HepG2 (cell line): ENCODE results near the gene DOCK3. TPM values are rescaled to one million over a fixed set of nuclear protein-coding genes. Genes with fewer than 3 reads are reported as not detected.

Source experiments
- ATAC-seq: fragments of 200-7000 bp; cut with Tn5 transposase; 3 replicates; pipeline ENCODE4 v1.9.1; 2020; ENCODE audit warnings: mild to moderate bottlenecking, moderate library complexity
- BruUV-seq: library from RNA; stranded (reverse); fragments of 400-500 nt; replicated peaks from 2 replicates; lab custom pipeline; 2021; lab: Mats Ljungman, UMichigan
- CTCF ChIA-PET: fragments of 300-600 bp; formaldehyde crosslinking; extraction: SDS; loops from one replicate; lab custom pipeline; 2021; ENCODE audit warnings: low total read pairs, inconsistent platforms, low intra/inter-chr PET ratio; lab: Yijun Ruan, JAX
- POLR2A ChIA-PET: fragments of 350-600 bp; sonication (Branson Sonifier 250); formaldehyde crosslinking; loops from one replicate; lab custom pipeline; 2020; ENCODE audit warnings: antibody characterized with exemption, inconsistent platforms; lab: Yijun Ruan, JAX
- DNase-seq: peaks from one replicate; pipeline ENCODE4 v3.0.0-alpha.2; 2015; ENCODE audit warnings: low spot score
- FAIRE-seq: peaks from 3 replicates; lab custom pipeline; 2011; peaks lifted over from hg19 to GRCh38; lab: Jason Lieb, UNC
- H2AFZ ChIP-seq: one replicate; pipeline ENCODE4 v1.6.1; 2011; ENCODE audit warnings: low read length, inconsistent platforms
- H3K27ac ChIP-seq: fragments of 300-600 bp; 3 replicates; pipeline ENCODE4 v1.8.0; 2011; ENCODE audit warnings: mixed run types, mild to moderate bottlenecking, mixed read lengths, low read length, inconsistent platforms; ENCODE audit not compliant: insufficient read depth; ENCODE audit errors: extremely low read length
- H3K27me3 ChIP-seq, 2 experiments: fragments of 200-600 bp in 1 of 2; 2 replicates in 1 of 2; 3 replicates in 1 of 2; pipeline versions ENCODE4 v1.6.0 to v1.8.0; 2011; ENCODE audit warnings: low read length in 2 of 2, mild to moderate bottlenecking in 2 of 2, moderate library complexity in 2 of 2, inconsistent platforms in 1 of 2; ENCODE audit not compliant: insufficient read depth in 2 of 2, control insufficient read depth in 1 of 2
- H3K36me3 ChIP-seq, 2 experiments: fragments of 200-600 bp in 1 of 2; replicated peaks in 1 of 2; 2 replicates in 1 of 2; 3 replicates in 1 of 2; pipeline versions ENCODE4 v1.5.1 to v1.8.0; 2011; ENCODE audit warnings: low read length in 2 of 2, inconsistent platforms in 1 of 2; ENCODE audit not compliant: insufficient read depth in 2 of 2, control insufficient read depth in 1 of 2
- H3K4me1 ChIP-seq: 2 replicates; pipeline ENCODE4 v1.5.1; 2012; ENCODE audit warnings: low read length, inconsistent platforms; ENCODE audit not compliant: insufficient read depth
- H3K4me2 ChIP-seq: 2 replicates; pipeline ENCODE4 v1.6.0; 2011; ENCODE audit warnings: low read depth, low read length, inconsistent platforms
- H3K4me3 ChIP-seq, 3 experiments: fragments of 200-600 bp in 1 of 3; sonication (generic), shearing (Covaris generic) in 1 of 3; replicated peaks in 1 of 3; 2 replicates each; pipeline ENCODE4 v1.5.1; 2011 to 2016; ENCODE audit warnings: low read length in 3 of 3, inconsistent platforms in 2 of 3, low read depth in 2 of 3, mild to moderate bottlenecking in 2 of 3, control low read depth in 1 of 3, mixed read lengths in 1 of 3; ENCODE audit not compliant: insufficient read depth in 1 of 3
- H3K79me2 ChIP-seq: one replicate; pipeline ENCODE4 v1.6.1; 2011; ENCODE audit warnings: low read length, inconsistent platforms; ENCODE audit not compliant: insufficient read depth
- H3K9ac ChIP-seq: 2 replicates; pipeline ENCODE4 v1.6.0; 2011; ENCODE audit warnings: mild to moderate bottlenecking, low read depth, low read length, inconsistent platforms; ENCODE audit not compliant: insufficient read depth
- H3K9me3 ChIP-seq: 2 replicates; pipeline ENCODE4 v1.5.1; 2012; ENCODE audit warnings: mild to moderate bottlenecking, low read length
- H4K20me1 ChIP-seq: 2 replicates; pipeline ENCODE4 v1.6.0; 2011; ENCODE audit warnings: inconsistent platforms, mild to moderate bottlenecking, low read length, moderate library complexity; ENCODE audit not compliant: insufficient read depth
- PAF1 ChIP-seq: IDR thresholded peaks from 2 replicates; pipeline ENCODE4 v1.6.1; 2016; ENCODE audit warnings: missing genetic modification reagents, missing compliant biosample characterization
- ZBTB44 ChIP-seq: sonication (generic); formaldehyde crosslinking; IDR thresholded peaks from 2 replicates; pipeline ENCODE4 v1.4.0; 2020; ENCODE audit warnings: missing genetic modification reagents
- ZKSCAN8 ChIP-seq: IDR thresholded peaks from 2 replicates; pipeline ENCODE4 v1.6.1; 2016; ENCODE audit warnings: borderline replicate concordance, missing genetic modification reagents, missing compliant biosample characterization
- in situ Hi-C: cut with HindIII; loops from 2 replicates; pipeline ENCODE4 v1.10.0; 2017; ENCODE audit warnings: low pct_unique_long_range_greater_than_20kb; ENCODE audit not compliant: extremely low pct_ligation_motif_present
- intact Hi-C: fragments of 100-400 bp; cut with micrococcal nuclease; formaldehyde crosslinking; loops from one replicate; pipeline ENCODE4 v1.10.0; 2022; ENCODE audit not compliant: unreplicated experiment
- polyA plus RNA-seq, 8 experiments: library from polyadenylated mRNA; depleted of rRNA in 3 of 8; stranded (reverse) in 7 of 8; unstranded in 1 of 8; fragments of >200 nt; fragmentation: Illumina TruSeq in 4 of 8; extraction: Trizol in 4 of 8; gene quantifications; 2 replicates each; pipeline versions ENCODE4 v1.2.1 to v1.2.3, GENCODE V29; 2011 to 2016; ENCODE audit warnings: low read depth in 4 of 8, missing spikeins in 1 of 8, mixed read lengths in 1 of 8; ENCODE audit not compliant: insufficient read depth in 1 of 8
- total RNA-seq, 5 experiments: library from RNA; depleted of rRNA; stranded (reverse); fragments of >200 nt; fragmentation: Illumina TruSeq; extraction: Trizol; gene quantifications; 2 replicates each; pipeline ENCODE4 v1.2.3, GENCODE V29; 2016; ENCODE audit warnings: low read depth in 1 of 5
- TF ChIP-seq, protein P1 (sequence below): sonication (generic); formaldehyde crosslinking; IDR thresholded peaks from 2 replicates; pipeline ENCODE4 v1.5.0; 2020; ENCODE audit warnings: missing genetic modification reagents, mild to moderate bottlenecking, borderline replicate concordance
- TF ChIP-seq, protein P2 (sequence below): sonication (generic); formaldehyde crosslinking; IDR thresholded peaks from 2 replicates; pipeline ENCODE4 v1.4.0; 2020; ENCODE audit warnings: mild to moderate bottlenecking, missing genetic modification reagents
- TF ChIP-seq, protein P3 (sequence below), 2 experiments: fragments of 450-650 bp in 1 of 2; sonication (generic) in 1 of 2; formaldehyde crosslinking in 1 of 2; IDR thresholded peaks; 2 replicates each; pipeline versions ENCODE4 v1.6.1 to v1.8.0; 2016 to 2022; ENCODE audit warnings: antibody characterized with exemption in 1 of 2, mild to moderate bottlenecking in 1 of 2, missing genetic modification reagents in 1 of 2

Gene DOCK3
- total and polyA plus RNA-seq, 2 of the 13 experiments (the other 11 are each of a cell fraction or from before 2014, with no cell fraction given) = not detected

DNA sequence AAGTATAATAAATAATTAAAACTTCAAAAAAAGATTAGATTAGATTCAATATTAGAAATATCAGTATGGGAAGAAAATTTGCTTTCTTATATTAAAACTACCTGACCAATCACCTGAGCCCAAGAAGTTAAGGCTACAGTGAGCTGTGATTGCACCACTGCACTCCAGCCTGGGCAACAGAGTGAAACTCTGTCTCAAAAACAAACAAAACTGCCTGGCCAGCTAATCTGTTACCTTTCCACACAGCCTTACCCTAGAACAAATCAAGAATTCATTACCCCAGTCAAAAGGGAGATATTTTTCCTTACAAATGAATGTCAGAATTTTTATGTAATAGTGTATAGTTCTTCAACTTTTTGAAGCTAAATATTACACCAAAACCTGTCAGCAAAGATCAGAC lies 593.4 kb downstream of the DOCK3 start:
- no peak overlapping the region for H3K27ac ChIP-seq
- H3K4me3 ChIP-seq = no peak overlapping the region
- no peak overlapping the region for H2AFZ ChIP-seq
- no peaks in the 10 kb centered on the region for H3K9me3 ChIP-seq
- no peak overlapping the region for H3K9ac ChIP-seq
- H3K4me2 ChIP-seq = no peak overlapping the region
- no peak for DNase-seq
- no peaks in the 10 kb centered on the region for H3K36me3 ChIP-seq
- in situ Hi-C loops = no loop called here
- H3K4me1 ChIP-seq = no peaks in the 10 kb centered on the region
- H4K20me1 ChIP-seq = no peaks in the 10 kb centered on the region
- intact Hi-C loops = no loop called here
- no peaks in the 10 kb centered on the region for H3K79me2 ChIP-seq
- FAIRE-seq = no peak
- no TSS peak for BruUV-seq
- ChIA-PET POLR2A (no interaction called here), CTCF (no interaction called here)
- TF ChIP-seq, protein P1, sequence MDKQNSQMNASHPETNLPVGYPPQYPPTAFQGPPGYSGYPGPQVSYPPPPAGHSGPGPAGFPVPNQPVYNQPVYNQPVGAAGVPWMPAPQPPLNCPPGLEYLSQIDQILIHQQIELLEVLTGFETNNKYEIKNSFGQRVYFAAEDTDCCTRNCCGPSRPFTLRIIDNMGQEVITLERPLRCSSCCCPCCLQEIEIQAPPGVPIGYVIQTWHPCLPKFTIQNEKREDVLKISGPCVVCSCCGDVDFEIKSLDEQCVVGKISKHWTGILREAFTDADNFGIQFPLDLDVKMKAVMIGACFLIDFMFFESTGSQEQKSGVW (CRISPR knock-in tag) = no peak
- TF ChIP-seq, protein P2, sequence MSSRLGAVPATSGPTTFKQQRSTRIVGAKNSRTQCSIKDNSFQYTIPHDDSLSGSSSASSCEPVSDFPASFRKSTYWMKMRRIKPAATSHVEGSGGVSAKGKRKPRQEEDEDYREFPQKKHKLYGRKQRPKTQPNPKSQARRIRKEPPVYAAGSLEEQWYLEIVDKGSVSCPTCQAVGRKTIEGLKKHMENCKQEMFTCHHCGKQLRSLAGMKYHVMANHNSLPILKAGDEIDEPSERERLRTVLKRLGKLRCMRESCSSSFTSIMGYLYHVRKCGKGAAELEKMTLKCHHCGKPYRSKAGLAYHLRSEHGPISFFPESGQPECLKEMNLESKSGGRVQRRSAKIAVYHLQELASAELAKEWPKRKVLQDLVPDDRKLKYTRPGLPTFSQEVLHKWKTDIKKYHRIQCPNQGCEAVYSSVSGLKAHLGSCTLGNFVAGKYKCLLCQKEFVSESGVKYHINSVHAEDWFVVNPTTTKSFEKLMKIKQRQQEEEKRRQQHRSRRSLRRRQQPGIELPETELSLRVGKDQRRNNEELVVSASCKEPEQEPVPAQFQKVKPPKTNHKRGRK (CRISPR knock-in tag) = no peak
- TF ChIP-seq, protein P3, sequence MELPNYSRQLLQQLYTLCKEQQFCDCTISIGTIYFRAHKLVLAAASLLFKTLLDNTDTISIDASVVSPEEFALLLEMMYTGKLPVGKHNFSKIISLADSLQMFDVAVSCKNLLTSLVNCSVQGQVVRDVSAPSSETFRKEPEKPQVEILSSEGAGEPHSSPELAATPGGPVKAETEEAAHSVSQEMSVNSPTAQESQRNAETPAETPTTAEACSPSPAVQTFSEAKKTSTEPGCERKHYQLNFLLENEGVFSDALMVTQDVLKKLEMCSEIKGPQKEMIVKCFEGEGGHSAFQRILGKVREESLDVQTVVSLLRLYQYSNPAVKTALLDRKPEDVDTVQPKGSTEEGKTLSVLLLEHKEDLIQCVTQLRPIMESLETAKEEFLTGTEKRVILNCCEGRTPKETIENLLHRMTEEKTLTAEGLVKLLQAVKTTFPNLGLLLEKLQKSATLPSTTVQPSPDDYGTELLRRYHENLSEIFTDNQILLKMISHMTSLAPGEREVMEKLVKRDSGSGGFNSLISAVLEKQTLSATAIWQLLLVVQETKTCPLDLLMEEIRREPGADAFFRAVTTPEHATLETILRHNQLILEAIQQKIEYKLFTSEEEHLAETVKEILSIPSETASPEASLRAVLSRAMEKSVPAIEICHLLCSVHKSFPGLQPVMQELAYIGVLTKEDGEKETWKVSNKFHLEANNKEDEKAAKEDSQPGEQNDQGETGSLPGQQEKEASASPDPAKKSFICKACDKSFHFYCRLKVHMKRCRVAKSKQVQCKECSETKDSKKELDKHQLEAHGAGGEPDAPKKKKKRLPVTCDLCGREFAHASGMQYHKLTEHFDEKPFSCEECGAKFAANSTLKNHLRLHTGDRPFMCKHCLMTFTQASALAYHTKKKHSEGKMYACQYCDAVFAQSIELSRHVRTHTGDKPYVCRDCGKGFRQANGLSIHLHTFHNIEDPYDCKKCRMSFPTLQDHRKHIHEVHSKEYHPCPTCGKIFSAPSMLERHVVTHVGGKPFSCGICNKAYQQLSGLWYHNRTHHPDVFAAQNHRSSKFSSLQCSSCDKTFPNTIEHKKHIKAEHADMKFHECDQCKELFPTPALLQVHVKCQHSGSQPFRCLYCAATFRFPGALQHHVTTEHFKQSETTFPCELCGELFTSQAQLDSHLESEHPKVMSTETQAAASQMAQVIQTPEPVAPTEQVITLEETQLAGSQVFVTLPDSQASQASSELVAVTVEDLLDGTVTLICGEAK (IDR thresholded peaks at IDR 0.05) = no peak
- TF ChIP-seq, protein P3 (CRISPR knock-in tag; IDR thresholded peaks at IDR 0.05) = no peak
- TF ChIP-seq ZBTB44 (no peak), PAF1 (CRISPR knock-in tag) (no peak), ZKSCAN8 (CRISPR knock-in tag) (no peak)
- ATAC-seq = no peak
- H3K27me3 ChIP-seq = no peaks in the 10 kb centered on the region
